Tibial artery (tissue), 4 donors: ENCODE data around the gene RPL28.

Experiments used
- DNase-seq, 2 donors: peaks; one replicate each; pipeline ENCODE4 v3.0.0-alpha.2; 2019
- H3K27ac ChIP-seq, 2 donors: fragments of 200-600 bp; sonication (generic) in 1 of 2; 1 replicate in 1 of 2; 2 replicates in 1 of 2; pipeline ENCODE4 v1.5.1; 2018 to 2019; ENCODE audit warnings: mild to moderate bottlenecking in 1 of 2
- H3K27me3 ChIP-seq, 2 donors: fragments of 200-600 bp; sonication (generic) in 1 of 2; one replicate each; pipeline versions ENCODE4 v1.5.1 to v1.6.0; 2016 to 2019
- H3K36me3 ChIP-seq, 3 donors: fragments of 200-600 bp; sonication (generic) in 2 of 3; one replicate each; pipeline ENCODE4 v1.5.1; 2016 to 2019; ENCODE audit warnings: mild to moderate bottlenecking in 2 of 3
- H3K4me1 ChIP-seq, 4 donors: fragments of 200-600 bp; sonication (generic) in 2 of 4; 1 replicate in 3 of 4; 2 replicates in 1 of 4; pipeline ENCODE4 v1.5.1; 2016 to 2019
- H3K4me3 ChIP-seq, 2 donors: fragments of 200-600 bp; sonication (generic) in 1 of 2; 1 replicate in 1 of 2; 2 replicates in 1 of 2; pipeline ENCODE4 v1.5.1; 2018 to 2019; ENCODE audit warnings: mild to moderate bottlenecking in 2 of 2
- H3K9me3 ChIP-seq, 3 donors: fragments of 200-600 bp; sonication (generic) in 1 of 3; one replicate each; pipeline ENCODE4 v1.5.1; 2016 to 2019
- CTCF ChIP-seq, 2 experiments: fragments of 200-600 bp in 1 of 2; fragments of 450-650 bp in 1 of 2; IDR thresholded peaks; one replicate each; pipeline ENCODE4 v1.5.1; 2017 to 2019; ENCODE audit warnings: antibody characterized with exemption in 2 of 2, mild to moderate bottlenecking in 1 of 2, moderate library complexity in 1 of 2
- intact Hi-C: fragments of 100-400 bp; cut with DNase I; formaldehyde crosslinking; loops from one replicate; pipeline ENCODE4 v1.15.0; 2023; ENCODE audit warnings: low total_unique reads

RPL28 gene

GRCh38 chr19:55435020-55435419, 49.3 kb downstream of the RPL28 start:
- intact Hi-C loops: no loop called here
- Histone ChIP-seq H3K4me3 (no peak overlapping the region), H3K4me1 (peaks cover 0 to 5% (median 0%) of the 10 kb centered on the region in 4 donors), H3K27me3 (peaks cover 5 to 79% of the 10 kb centered on the region in 2 donors), H3K36me3 (no peaks in the 10 kb centered on the region), H3K9me3 (no peaks in the 10 kb centered on the region), H3K27ac (no peak overlapping the region)
- DNase-seq: no peak
- no peak for TF ChIP-seq CTCF (IDR thresholded peaks at IDR 0.05)

GRCh38 chr19:55436847-55437246, 51.1 kb downstream of the RPL28 start:
- no peak for TF ChIP-seq CTCF (IDR thresholded peaks at IDR 0.05)
- Histone ChIP-seq H3K27ac (no peak overlapping the region), H3K27me3 (peaks cover 5 to 79% of the 10 kb centered on the region in 2 donors), H3K9me3 (no peaks in the 10 kb centered on the region), H3K36me3 (no peaks in the 10 kb centered on the region), H3K4me3 (no peak overlapping the region), H3K4me1 (peaks cover 0 to 17% (median 5%) of the 10 kb centered on the region in 4 donors)
- intact Hi-C loops: no loop called here
- DNase-seq: no peak

- Histone ChIP-seq H3K4me1 (peaks cover 0 to 23% (median 9%) of the 10 kb centered on the region in 4 donors), H3K27me3 (peaks cover 5 to 79% of the 10 kb centered on the region in 2 donors), H3K36me3 (no peaks in the 10 kb centered on the region), H3K9me3 (no peaks in the 10 kb centered on the region), H3K4me3 (no peak overlapping the region), H3K27ac (no peak overlapping the region)
- intact Hi-C loops: no loop called here
- no peak for TF ChIP-seq CTCF (IDR thresholded peaks at IDR 0.05)
- no peak for DNase-seq
Observed at GRCh38 chr19:55437410-55437809, 51.7 kb downstream of the RPL28 start.

- no peaks in the 10 kb centered on the region for H3K9me3 ChIP-seq
- H3K36me3 ChIP-seq: no peaks in the 10 kb centered on the region
- no peak for DNase-seq
- H3K27me3 ChIP-seq: peaks cover 0 to 78% of the 10 kb centered on the region in 2 donors
- H3K4me3 ChIP-seq: no peak overlapping the region
- intact Hi-C loops: no loop called here
- no peak overlapping the region for H3K27ac ChIP-seq
- peaks cover 0 to 22% (median 9%) of the 10 kb centered on the region in 4 donors for H3K4me1 ChIP-seq
- no peak for TF ChIP-seq CTCF (IDR thresholded peaks at IDR 0.05)
Observed at GRCh38 chr19:55439052-55439451, 53.3 kb downstream of the RPL28 start.

- no peak for DNase-seq
Observed at GRCh38 chr19:55440411-55441105, 54.8 kb downstream of the RPL28 start.

More at GRCh38 chr19:55440411-55441105, 54.8 kb downstream of the RPL28 start:
- no peaks in the 10 kb centered on the region for H3K9me3 ChIP-seq
- H3K27me3 ChIP-seq: peaks cover 0 to 93% of the 10 kb centered on the region in 2 donors
- H3K36me3 ChIP-seq: no peaks in the 10 kb centered on the region
- intact Hi-C loops: no loop called here
- TF ChIP-seq CTCF (IDR thresholded peaks at IDR 0.05): no peak
- H3K27ac ChIP-seq: no peak overlapping the region
- no peak overlapping the region for H3K4me3 ChIP-seq
- peaks cover 0 to 22% (median 9%) of the 10 kb centered on the region in 4 donors for H3K4me1 ChIP-seq
